ENCODE measurements around the gene PAX6.

PAX6 gene

DNA sequence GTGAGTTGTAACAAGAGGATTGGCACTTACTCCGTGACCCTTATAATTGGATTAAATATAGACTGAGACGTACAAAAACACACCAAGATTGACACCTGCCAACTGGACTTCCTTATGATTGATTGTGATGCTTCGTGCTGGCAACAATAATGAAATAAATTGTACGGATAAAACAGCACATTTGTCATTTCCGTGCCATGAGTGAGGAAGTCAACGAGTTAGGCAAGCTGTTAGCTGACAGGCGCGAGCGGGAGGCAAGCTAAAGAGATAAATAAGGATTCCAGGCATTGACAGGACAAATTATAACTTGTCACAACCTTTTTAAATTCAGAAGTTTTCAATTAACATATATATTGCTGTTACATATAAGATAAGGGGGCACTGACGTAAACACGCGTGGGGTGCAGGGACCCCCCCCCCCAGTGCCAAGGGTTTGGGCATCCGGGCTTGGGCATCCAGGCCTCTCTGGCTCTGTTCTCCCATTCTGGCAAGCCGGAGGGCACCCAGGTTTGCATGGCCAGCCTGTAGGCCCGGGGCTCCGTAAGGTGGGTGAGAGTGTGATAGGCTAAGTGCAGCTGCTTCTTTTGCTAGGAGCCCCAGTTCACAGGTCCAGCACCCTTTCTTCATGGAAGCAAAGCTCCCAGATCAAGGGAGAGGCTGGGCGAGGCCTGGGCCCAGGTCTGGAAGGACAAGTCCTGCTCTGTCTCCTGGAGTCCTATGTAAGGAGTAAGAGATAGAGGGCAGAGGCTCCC lies 11.2 kb upstream of the PAX6 start:
- no peak for DNase-seq (ENCODE audit: low read depth, low spot score)

GRCh38 chr11:31821766-31822165 lies 10.6 kb upstream of the PAX6 start:
- DNase-seq (ENCODE audit: low read depth, low spot score): no peak

GRCh38 chr11:31821235-31821764 lies 10.2 kb upstream of the PAX6 start:
- no peak for DNase-seq (ENCODE audit: low read depth, low spot score)

DNA sequence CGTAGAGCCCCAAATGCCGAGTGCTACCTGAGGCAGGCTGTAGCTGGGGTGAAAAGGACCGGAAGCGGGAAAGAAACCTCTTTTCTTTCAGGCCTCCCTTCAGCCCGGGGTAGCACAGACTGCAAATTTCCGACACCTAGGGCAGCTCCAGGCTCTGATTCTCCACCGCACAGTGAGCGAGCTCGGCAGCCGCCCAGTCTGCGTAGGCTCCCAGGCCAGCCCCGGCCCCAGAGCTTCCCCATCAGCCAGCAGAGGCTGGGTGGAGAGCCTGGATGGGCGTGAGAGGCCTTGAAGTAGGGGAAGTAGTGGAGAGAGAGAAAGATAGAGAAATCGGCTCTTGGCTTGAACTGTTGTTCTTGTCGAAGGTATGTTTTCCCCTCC lies 9.3 kb upstream of the PAX6 start:
- no peak for DNase-seq (ENCODE audit: low read depth, low spot score)

- no peak for DNase-seq (ENCODE audit: low read depth, low spot score)
Measured at GRCh38 chr11:31819621-31820437, 8.7 kb upstream of the PAX6 start.

DNA sequence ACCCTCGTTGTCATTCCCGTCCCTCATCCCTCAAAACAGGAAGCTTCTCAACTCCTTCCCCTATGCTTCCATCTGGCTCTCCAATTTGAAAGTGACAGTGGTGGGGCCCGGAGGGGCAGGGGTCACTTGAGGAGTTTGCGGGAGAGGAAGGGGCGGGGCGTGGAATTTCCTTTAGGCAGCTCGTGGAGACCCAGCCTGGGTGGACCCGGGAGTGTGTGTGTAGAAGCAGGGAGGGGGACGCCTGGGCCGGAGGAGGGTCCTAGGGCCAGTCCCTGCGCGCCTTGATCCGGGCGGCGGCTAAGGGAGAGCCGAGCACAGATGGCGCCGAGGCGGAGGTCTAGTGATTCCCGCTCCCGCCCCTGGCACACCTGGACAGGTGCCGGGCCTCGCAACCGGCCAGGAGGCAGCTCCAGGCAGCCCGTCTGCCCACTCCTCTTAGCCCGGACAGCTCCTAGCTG lies 7.8 kb upstream of the PAX6 start:
- DNase-seq (ENCODE audit: low read depth, low spot score): no peak

GRCh38 chr11:31818425-31818755 lies 7.3 kb upstream of the PAX6 start:
- DNase-seq (ENCODE audit: low read depth, low spot score): no peak

GRCh38 chr11:31817621-31818424 lies 6.7 kb upstream of the PAX6 start:
- DNase-seq (ENCODE audit: low read depth, low spot score): no peak

DNA sequence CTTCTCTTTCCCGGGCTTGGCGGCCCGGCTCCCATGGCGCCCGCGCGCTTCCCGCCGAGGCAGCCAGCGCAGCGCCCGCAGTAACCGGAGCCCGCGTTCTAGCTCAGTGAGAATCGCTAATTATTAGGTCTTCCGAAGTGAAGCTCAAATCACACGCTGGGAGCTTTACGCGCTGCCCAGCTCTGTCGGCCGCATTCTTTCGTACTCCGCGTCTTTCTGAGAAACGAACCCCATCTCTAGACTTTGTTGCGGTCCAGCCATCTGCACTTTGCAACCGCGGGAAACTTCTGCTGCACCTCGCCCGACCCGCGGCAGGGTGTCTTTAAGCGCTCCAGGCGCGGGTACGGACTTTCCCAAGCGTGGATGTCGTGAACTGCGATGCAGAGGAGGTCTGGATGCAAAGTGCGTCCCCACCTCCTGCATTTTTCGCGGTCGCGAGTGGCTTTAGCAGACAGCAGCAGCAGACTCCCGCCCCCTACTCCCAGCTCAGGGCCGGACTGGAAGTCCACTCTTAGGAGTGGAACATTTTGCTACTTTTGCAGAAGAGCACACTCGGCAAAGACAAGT lies 6.0 kb upstream of the PAX6 start:
- no peak for DNase-seq (ENCODE audit: low read depth, low spot score)

DNA sequence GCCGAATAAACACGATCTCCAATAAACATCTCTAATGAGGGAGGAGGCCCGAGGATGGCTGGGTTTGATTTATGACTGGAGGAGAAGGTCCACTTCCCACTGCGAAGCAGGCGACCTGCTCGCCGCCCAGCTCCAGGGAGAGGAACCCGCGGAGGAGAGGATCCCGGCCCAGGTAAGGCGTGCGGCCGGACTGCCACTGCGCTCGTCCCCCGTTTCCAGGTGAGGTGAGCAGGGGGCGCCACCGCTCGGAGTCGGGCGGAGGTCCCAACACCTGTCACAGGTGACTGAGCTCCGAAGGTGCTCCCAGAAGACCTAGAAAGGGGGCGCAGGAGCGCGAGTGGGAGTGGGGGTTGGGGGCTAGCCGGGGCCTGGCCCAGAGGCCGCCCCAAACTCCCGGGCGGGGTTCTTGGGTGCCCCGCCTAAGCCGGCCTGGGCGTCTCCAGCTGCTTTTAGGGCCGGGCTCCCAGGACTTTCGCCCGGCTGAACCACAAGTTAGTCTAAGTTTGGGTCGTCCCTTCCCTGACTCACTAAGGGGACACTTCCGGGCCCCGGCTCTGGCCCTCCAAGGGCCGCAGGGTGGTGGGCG lies 5.4 kb upstream of the PAX6 start:
- DNase-seq (ENCODE audit: low read depth, low spot score): no peak

DNA sequence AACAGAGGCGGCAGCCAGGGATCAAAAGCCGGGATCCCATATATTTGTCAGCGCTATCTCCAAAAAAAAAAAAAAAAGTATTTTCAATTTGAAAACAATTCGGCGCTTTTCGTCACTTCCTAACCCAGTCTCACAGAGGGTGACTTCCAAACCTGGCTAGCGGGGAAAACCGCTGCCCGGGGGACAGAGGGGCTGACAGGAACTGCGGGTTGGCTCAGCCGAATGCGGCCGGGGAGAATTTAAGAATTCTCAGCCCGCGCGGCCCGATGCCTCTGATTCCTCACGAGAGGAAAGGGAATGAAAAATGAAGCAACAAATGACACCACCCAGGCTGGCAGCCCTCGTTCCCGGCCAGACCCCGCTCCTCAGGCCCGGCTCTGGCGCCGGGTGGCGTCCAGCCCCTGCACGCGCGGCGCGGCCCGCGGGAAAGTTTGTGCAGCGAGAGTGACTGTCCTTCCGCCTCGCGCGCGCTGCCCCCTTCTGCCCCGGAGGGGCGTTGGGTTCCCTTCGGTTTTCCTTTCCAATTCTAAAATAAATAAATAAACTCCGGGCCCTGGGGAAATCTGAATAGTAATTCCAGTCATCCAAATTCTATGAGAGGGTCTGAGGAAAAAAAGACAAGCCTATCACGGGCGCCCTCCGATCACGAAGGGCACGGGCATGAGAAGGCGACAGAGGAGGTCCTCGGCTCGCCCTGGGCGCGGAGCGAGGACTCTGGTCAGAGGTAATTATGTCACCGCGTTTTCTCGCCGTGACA lies 4.8 kb upstream of the PAX6 start:
- no peak for DNase-seq (ENCODE audit: low read depth, low spot score)

DNA sequence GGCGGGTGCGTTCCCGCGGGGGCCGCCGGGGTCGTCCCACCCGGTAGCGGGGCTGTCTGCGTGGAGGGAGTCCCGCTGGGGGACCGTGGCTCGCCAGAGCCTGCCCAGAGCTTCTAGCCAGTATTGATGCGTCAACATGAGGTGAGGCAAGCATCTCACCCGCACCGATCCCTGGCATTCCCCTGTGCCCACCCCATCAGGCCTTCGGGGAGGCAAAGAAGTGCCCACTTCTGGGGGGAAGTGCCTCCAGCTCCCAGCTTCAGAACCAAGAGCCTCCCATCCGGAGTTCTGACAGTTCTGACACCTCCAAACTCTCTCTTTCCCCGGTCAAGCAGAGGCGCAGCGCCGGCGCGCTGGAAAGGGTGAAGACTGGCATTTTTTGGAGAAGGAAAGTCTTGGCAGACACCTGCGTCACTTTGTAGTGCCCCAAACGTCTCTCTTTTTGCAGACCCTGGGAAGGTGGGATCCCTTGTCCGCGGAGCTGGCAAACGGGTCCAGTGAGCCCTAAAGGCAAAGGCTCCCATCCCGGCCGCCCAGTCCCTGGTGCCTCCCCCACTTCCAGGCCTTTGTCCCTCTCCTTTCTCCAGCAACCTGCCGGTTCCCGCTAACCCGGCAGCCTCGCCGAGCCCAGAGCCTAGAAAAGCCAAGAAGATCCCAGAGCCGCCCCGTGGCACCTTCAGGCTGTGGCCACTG lies 3.2 kb upstream of the PAX6 start:
- DNase-seq (ENCODE audit: low read depth, low spot score): no peak

- no peak for DNase-seq (ENCODE audit: low read depth, low spot score)
Measured at GRCh38 chr11:31813391-31814175, 2.5 kb upstream of the PAX6 start.

DNA sequence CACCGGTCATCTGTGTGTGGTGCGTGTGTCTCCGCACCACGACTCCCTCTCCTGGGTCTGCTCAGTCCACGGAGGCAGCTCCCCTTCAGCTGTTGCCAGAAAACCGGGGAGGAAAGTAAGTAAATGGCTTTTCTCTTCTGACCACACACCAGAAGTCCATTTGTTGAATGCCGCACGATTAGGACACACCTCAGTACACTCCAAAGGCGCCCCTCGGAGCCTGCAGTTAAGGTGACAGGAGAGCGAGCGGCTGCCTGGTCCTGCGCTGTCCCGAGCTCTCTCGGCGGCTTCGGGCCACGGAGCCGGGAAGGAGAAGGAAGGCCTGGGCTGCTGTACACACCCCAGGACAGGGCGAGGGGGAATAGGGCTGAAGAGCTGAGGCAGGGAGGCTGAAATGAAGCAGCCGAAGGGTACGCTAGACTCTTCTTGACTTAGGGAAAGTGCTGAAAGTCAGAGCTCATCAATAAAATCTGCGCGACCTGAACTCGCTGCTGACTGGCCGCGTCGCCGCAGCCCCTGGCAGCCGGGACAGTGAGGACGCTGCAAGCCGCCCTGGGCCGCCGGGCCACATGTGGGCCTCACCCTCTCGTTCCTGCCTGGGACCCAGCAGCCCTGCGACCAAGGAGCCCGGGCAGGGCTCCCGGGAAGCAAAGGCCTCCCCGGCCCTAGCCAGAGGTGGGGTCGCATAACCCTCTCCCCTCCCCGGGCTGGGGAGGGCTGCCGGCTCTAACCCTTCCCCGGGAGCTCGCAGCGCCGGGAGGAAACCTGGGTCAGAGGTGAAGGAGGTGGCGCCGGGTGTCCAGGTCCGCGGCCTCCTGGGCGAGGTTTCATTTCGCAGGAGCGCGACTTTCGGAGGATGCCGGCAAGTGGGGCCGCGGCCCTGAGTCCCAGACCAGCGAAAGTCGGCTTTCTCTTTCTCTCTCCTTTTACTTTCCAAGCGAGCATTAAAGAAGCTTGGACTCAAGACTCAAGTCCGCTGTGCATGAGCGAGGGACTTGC lies 1.6 kb upstream of the PAX6 start:
- DNase-seq (ENCODE audit: low read depth, low spot score): no peak

DNA sequence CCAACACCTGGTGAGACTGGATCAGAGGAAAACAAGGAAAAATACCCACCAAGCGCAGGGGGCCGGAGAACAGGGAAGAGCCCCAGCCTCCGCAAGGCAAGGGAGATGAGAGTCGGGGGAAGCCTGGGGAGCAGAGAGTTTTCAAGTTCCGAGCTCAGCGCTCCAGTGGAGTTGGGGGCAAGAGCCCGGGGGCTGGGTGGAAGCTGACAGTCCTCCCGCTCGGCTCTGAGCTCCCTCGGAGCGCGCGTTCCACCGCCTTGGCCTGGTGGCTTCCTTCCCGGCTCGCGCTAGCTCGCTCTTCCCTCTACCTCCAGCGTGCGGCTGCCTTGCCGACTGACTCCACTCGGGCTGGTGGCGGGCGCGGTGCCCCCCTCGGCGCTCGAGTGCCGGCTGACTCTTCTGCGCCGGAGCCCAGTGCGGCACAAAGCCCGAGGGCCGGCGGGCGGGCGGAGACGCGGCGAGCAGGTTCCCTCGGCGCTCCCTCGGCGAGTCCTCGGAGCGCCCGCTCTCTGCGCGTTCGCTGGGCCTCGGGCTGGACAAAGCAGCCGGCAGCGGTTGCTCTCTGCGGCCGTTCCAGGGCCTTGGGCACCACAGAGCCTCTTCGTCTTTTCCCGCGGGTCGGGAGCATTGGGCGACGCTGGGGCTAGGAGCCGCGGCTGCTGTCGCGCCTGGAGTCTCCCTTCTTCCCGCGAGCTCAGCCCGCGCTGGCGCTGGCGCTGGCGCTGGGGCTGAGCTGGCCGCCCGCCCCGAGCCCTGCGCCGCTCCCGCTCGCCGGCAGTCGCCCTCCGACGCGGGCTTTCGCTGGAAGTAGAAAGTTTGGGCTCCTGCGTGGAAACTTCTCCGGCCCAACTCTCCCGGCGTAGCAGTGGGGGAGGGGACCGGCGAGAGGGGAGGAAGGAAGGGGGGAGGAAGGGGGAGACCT lies 1.0 kb downstream of the PAX6 start:
- no peak for DNase-seq (ENCODE audit: low read depth, low spot score)

- no peak for DNase-seq (ENCODE audit: low read depth, low spot score)
Measured at GRCh38 chr11:31809541-31809856, 1.6 kb downstream of the PAX6 start.
